GM06990 (cell line): Measurements from ENCODE around the gene TPRG1L.
A peak's percentile ranks its signal among the peaks of the same experiment; 100 is the strongest.

Experiments
- DNase-seq: peaks from one replicate; pipeline ENCODE4 v3.0.0-alpha.2; 2011; ENCODE audit not compliant: insufficient read length; ENCODE audit errors: extremely low read depth
- H3K27me3 ChIP-seq: replicated peaks from 2 replicates; pipeline ENCODE4 v1.6.0; 2011; ENCODE audit warnings: low read length; ENCODE audit not compliant: control insufficient read depth, insufficient read depth
- H3K36me3 ChIP-seq: 2 replicates; pipeline ENCODE4 v1.5.1; 2011; ENCODE audit warnings: low read length; ENCODE audit not compliant: control insufficient read depth, insufficient read depth
- H3K4me3 ChIP-seq: replicated peaks from 2 replicates; pipeline ENCODE4 v1.5.1; 2011; ENCODE audit warnings: low read depth, mild to moderate bottlenecking, control low read depth, low read length
- TF ChIP-seq, protein P1 (sequence below): IDR thresholded peaks from 2 replicates; pipeline ENCODE4 v1.5.1; 2011; ENCODE audit warnings: low read length, control low read depth, mild to moderate bottlenecking, inconsistent platforms; ENCODE audit not compliant: insufficient read depth, poor library complexity, severe bottlenecking

Gene TPRG1L

GRCh38 chr1:3671371-3672180 is 46.8 kb downstream of the TPRG1L start:
- no peak overlapping the region for H3K4me3 ChIP-seq
- DNase-seq, result no peak

DNA sequence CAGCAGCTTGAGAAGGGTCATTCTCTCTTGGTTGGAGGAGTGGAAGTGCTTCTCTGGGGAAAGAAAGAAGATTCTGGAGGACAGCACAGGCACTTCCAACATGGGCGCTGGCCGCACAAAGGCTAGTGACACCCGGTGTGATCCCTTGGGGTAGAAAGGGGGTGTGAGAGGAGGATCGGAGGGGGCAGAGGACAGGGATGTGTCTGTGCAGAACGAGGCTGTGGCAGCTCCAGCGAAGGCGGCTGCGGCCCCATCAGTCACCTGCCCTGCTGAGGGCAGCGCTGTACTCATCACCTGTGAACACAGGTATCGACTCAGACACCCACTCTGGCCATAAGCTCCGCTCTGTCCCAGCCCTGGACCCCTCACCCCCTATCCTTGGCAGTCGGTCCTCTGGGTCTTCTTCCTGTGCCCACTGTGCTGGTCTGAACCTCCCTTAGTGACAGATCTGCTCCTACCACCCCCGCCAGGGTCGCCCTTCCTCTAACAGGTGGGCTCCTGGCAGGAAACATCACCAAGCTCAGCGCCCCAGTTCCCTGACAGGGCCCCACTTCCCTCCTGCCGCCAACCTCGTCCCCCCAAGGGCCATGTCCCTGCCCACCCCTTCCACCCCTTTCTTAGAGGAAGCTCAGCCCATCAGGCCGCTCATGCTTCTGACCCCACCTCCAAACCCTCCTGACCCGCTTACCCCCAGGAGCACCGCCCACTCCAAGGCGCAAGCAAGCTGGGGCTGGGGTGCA is 47.6 kb downstream of the TPRG1L start:
- H3K27me3 ChIP-seq, result no peaks in the 10 kb centered on the region
- H3K4me3 ChIP-seq, result peak overlapping the region; percentile 66
- TF ChIP-seq, protein P1, sequence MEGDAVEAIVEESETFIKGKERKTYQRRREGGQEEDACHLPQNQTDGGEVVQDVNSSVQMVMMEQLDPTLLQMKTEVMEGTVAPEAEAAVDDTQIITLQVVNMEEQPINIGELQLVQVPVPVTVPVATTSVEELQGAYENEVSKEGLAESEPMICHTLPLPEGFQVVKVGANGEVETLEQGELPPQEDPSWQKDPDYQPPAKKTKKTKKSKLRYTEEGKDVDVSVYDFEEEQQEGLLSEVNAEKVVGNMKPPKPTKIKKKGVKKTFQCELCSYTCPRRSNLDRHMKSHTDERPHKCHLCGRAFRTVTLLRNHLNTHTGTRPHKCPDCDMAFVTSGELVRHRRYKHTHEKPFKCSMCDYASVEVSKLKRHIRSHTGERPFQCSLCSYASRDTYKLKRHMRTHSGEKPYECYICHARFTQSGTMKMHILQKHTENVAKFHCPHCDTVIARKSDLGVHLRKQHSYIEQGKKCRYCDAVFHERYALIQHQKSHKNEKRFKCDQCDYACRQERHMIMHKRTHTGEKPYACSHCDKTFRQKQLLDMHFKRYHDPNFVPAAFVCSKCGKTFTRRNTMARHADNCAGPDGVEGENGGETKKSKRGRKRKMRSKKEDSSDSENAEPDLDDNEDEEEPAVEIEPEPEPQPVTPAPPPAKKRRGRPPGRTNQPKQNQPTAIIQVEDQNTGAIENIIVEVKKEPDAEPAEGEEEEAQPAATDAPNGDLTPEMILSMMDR, result no peak
- DNase-seq, result no peak
- H3K36me3 ChIP-seq, result no peaks in the 10 kb centered on the region; the same call in none of the 2 replicates

More at GRCh38 chr1:3671371-3672180, 46.8 kb downstream of the TPRG1L start:
- TF ChIP-seq, protein P1, result no peak
- Histone ChIP-seq H3K27me3 (no peaks in the 10 kb centered on the region), H3K36me3 (no peaks in the 10 kb centered on the region; the same call in none of the 2 replicates)

DNA sequence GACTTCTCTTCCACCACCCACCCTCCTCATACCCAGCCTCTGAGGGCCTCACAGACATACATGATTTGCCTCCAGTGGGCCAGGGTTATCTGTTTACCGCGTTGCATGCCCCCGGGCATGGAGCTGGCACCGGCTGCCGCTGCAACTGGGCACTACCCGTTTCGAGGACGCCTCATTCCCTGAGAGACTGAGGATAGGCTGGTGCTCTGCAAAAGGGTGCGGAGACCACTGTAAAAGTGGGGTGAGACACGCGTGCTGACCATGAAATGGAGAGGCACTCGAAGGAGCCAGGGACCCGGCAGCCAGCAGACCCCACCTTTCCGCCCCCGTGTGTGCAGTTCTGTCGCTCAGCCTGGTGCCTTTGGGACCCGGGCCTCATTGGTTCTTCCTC is 48.2 kb downstream of the TPRG1L start:
- TF ChIP-seq, protein P1, result no peak
- Histone ChIP-seq H3K27me3 (no peaks in the 10 kb centered on the region), H3K4me3 (peak overlapping the region; percentile 66), H3K36me3 (no peaks in the 10 kb centered on the region; the same call in none of the 2 replicates)
- no peak for DNase-seq

GRCh38 chr1:3673381-3674099 is 48.7 kb downstream of the TPRG1L start:
- TF ChIP-seq, protein P1, result peak; percentile 37
- Histone ChIP-seq H3K27me3 (no peaks in the 10 kb centered on the region), H3K36me3 (no peaks in the 10 kb centered on the region; the same call in none of the 2 replicates), H3K4me3 (peak overlapping the region; percentile 66)
- peak; percentile 82 for DNase-seq

- no peaks in the 10 kb centered on the region; the same call in 1 of the 2 replicates for H3K36me3 ChIP-seq
- TF ChIP-seq, protein P1, result no peak
- no peak for DNase-seq
- H3K4me3 ChIP-seq, result peak overlapping the region; percentile 66
- H3K27me3 ChIP-seq, result no peaks in the 10 kb centered on the region
Measured at GRCh38 chr1:3674100-3675094, 49.6 kb downstream of the TPRG1L start.
